ENCODE measurements around the gene NTN4.

NTN4 gene

GRCh38 chr12:95710386-95710785 lies 80.2 kb downstream of the NTN4 start:
- DNase-seq (ENCODE audit: low read depth), result no peak
- H3K4me3 ChIP-seq (replicated peaks; ENCODE audit: low read depth, low read length), result no peak overlapping the region
- TF ChIP-seq CTCF (IDR thresholded peaks at IDR 0.05; ENCODE audit: low read length, missing control alignments), result no peak

GRCh38 chr12:95709152-95709551 lies 81.4 kb downstream of the NTN4 start:
- no peak for TF ChIP-seq CTCF (IDR thresholded peaks at IDR 0.05; ENCODE audit: low read length, missing control alignments)
- H3K4me3 ChIP-seq (replicated peaks; ENCODE audit: low read depth, low read length), result no peak overlapping the region
- no peak for DNase-seq (ENCODE audit: low read depth)

- TF ChIP-seq CTCF (IDR thresholded peaks at IDR 0.05; ENCODE audit: low read length, missing control alignments), result no peak
- no peak overlapping the region for H3K4me3 ChIP-seq (replicated peaks; ENCODE audit: low read depth, low read length)
- no peak for DNase-seq (ENCODE audit: low read depth)
Measured at GRCh38 chr12:95705143-95705542, 85.4 kb downstream of the NTN4 start.

- TF ChIP-seq CTCF (IDR thresholded peaks at IDR 0.05; ENCODE audit: low read length, missing control alignments), result no peak
- no peak for DNase-seq (ENCODE audit: low read depth)
- H3K4me3 ChIP-seq (replicated peaks; ENCODE audit: low read depth, low read length), result no peak overlapping the region
Measured at GRCh38 chr12:95703986-95704385, 86.6 kb downstream of the NTN4 start.

GRCh38 chr12:95701722-95702418 lies 88.7 kb downstream of the NTN4 start:
- no peak for DNase-seq (ENCODE audit: low read depth)
- no peak for TF ChIP-seq CTCF (IDR thresholded peaks at IDR 0.05; ENCODE audit: low read length, missing control alignments)
- no peak overlapping the region for H3K4me3 ChIP-seq (replicated peaks; ENCODE audit: low read depth, low read length)

GRCh38 chr12:95701275-95701674 lies 89.3 kb downstream of the NTN4 start:
- TF ChIP-seq CTCF (IDR thresholded peaks at IDR 0.05; ENCODE audit: low read length, missing control alignments), result no peak
- no peak for DNase-seq (ENCODE audit: low read depth)
- no peak overlapping the region for H3K4me3 ChIP-seq (replicated peaks; ENCODE audit: low read depth, low read length)

GRCh38 chr12:95700316-95700785 lies 90.2 kb downstream of the NTN4 start:
- TF ChIP-seq CTCF (IDR thresholded peaks at IDR 0.05; ENCODE audit: low read length, missing control alignments), result no peak
- H3K4me3 ChIP-seq (replicated peaks; ENCODE audit: low read depth, low read length), result no peak overlapping the region
- DNase-seq (ENCODE audit: low read depth), result peak; percentile 47

All from fibroblast of pulmonary artery (primary cell).